Epithelial cell of proximal tubule (primary cell): Measurements from ENCODE around the gene ZW10. TPM values are rescaled to one million over a fixed set of nuclear protein-coding genes. Genes with fewer than 3 reads are reported as not detected.

Experiments used
- DNase-seq: peaks from one replicate; pipeline ENCODE4 v3.0.0-alpha.2; 2011; ENCODE audit warnings: low read depth
- H3K4me3 ChIP-seq: 2 replicates; pipeline ENCODE4 v1.5.1; 2011; ENCODE audit warnings: low read depth, mild to moderate bottlenecking, low read length
- total RNA-seq: library from RNA; depleted of rRNA; stranded (reverse); fragments of >200 nt; gene quantifications from 2 replicates; pipeline ENCODE4 v1.2.3, GENCODE V29; 2015
- TF ChIP-seq, protein P1 (sequence below): conservative IDR thresholded peaks from 2 replicates; pipeline ENCODE4 v1.5.1; 2012; ENCODE audit warnings: low read depth, mild to moderate bottlenecking, low read length

ZW10 gene
- total RNA-seq, 1 donor from 2014 or later = 16.3 TPM

DNA sequence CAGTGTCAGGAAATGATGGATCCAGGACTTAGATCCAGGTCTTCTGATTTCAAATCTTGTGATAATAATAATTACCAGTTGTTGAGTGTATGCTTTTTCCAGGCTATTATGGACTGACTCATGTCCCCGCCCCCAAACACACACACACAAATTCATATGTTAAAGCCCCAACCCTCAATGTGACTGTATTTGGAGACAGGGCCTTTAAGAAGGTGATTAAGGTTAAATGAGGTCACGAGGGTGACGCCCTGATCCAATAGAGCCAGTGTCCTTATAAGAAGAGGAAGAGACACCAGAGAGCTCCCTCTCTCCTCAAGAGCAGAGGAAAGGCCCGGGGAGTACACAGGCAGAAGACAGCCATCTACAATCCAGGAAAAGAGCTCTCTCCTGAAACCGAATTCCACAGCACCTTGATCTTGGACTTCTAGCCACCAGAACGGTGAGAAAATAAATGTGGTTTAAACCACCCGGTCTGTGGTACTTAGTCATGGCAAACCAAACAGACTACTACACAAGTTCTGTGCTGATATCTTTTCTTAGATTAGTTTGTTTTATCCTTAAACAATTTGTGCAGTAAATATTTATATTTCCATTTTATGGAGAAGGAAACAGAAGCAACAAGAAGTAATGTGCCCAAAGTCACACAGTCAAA is 75.6 kb downstream of the ZW10 start:
- DNase-seq = no peak
- TF ChIP-seq, protein P1, sequence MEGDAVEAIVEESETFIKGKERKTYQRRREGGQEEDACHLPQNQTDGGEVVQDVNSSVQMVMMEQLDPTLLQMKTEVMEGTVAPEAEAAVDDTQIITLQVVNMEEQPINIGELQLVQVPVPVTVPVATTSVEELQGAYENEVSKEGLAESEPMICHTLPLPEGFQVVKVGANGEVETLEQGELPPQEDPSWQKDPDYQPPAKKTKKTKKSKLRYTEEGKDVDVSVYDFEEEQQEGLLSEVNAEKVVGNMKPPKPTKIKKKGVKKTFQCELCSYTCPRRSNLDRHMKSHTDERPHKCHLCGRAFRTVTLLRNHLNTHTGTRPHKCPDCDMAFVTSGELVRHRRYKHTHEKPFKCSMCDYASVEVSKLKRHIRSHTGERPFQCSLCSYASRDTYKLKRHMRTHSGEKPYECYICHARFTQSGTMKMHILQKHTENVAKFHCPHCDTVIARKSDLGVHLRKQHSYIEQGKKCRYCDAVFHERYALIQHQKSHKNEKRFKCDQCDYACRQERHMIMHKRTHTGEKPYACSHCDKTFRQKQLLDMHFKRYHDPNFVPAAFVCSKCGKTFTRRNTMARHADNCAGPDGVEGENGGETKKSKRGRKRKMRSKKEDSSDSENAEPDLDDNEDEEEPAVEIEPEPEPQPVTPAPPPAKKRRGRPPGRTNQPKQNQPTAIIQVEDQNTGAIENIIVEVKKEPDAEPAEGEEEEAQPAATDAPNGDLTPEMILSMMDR = no peak
- H3K4me3 ChIP-seq = no peak overlapping the region

DNA sequence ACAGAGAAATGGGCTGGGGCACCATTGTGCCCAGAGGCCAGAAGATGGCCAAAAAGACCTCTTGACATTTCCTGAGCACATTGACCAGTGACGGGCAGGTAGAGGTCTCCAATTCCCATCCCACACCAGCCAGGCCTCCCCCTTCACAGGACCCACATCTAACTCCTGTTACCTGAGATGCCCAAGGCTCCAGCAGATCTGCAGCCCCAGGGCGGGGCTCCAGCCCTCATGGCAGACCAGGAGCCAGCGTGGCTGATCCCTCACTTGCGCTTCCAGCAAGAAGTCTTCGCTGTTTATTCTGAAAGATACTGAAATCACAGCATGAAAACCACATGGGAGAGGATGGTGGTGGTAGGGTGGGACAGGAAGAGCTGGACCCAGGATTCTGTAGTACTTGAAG is 76.4 kb downstream of the ZW10 start:
- DNase-seq = no peak
- TF ChIP-seq, protein P1 = no peak
- no peak overlapping the region for H3K4me3 ChIP-seq

DNA sequence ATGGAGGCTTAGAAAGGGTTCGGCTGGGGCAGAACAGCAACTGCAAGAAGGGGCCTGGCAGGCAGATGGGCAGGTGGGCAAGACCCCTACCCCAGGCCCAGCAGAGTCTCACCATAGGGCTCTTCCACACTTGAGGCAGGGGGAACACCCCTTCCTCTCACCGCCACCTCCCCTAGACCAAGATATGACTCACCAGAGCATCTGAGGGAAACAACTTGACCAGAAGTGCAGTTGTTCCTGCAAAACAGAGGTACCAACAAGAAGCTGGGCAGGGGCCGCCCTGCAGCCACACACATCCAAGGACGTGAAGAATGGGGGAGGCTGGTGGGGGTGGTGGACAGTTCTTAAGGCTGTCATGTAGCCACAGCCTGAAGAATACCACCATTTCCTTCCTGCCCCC is 78.3 kb downstream of the ZW10 start:
- TF ChIP-seq, protein P1 = no peak
- H3K4me3 ChIP-seq = no peak overlapping the region
- DNase-seq = no peak

DNA sequence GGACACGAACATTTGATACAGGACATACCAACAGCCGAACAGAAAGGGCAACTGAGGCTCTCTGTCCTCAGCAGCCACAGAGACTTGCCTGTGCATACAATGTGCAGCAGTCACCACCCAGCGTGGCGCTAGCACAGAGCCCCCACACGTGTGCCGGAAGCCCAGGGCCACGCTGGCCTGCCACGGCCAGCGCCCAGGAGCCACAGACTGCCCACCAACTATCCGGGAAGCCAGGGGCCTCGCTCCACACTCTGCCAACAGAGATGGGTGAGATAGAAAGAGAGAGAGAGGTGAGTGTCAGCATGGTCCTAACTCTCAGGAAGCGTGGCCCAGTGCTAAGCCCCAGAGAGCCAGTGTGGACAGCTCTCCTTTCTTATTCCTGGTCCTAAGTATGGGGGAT is 79.1 kb downstream of the ZW10 start:
- no peak for DNase-seq
- TF ChIP-seq, protein P1 = no peak

DNA sequence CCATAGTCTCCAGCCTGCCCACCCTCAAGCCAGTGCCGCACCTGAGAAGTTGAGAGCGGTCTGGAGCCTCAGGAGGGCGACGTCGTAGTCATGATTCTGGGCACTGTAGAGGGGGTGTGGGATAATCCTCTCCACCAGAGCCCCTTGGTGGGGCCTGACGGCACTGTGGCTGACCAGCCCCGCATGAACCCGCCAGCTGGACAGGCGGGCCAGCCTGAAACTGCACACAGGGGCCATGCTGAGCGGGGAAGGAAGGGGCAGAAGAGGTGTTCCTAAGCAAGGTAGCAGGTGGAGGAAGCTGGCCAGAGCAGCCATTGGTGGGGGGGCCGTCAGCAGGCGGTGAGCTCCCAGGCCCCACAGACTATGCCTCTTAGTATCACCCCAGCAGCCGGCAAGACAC is 80.5 kb downstream of the ZW10 start:
- no peak overlapping the region for H3K4me3 ChIP-seq
- no peak for DNase-seq
- TF ChIP-seq, protein P1 = no peak

More for the DNA sequence above, 79.1 kb downstream of the ZW10 start:
- H3K4me3 ChIP-seq = no peak overlapping the region

DNA sequence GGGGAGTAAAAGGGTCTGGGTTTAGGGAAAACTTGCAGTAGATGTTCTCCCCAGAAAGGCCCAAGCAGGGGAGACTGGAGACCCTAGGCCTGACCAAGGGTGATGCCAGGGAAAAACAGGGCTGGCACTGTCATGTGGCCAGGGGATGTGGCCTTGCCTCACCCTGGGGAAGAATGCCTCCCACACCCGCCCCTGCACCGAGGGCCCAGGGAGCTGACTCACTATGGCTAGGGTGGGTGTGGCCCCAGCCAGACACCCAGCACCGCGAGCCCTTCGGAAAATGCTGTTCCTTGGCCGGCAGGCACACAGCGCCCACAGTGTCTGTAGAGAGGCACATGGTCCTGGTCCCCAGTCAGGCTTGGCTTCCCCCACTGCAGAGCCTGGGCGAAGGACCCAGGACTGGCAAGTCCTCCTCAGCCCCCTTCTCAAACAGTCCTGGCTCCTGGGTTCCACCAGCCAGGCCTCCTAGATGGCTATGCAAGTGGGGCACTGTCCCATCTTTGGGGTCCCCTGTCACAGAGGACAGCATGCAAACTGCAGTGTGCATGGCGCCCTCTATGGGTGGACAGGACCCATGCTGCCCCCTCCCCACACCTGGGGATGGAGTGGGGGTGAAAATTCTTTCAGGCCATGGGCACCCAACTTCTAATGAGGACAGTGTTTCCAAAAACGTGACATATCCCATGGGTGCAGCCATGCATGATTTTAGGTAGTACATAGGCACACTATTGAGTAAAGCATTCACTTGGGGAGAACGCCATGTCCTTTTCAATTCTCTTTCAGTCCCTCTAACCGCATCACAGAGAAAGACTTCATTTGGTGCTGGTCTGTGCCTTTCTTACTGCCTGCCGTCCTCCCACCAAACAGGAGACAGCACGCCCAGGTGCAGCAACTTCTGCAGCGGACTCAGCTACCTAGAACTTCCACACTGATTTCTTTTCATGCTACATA is 82.6 kb downstream of the ZW10 start:
- no peak for DNase-seq
- TF ChIP-seq, protein P1 = peak; percentile 51
- no peak overlapping the region for H3K4me3 ChIP-seq
